ENCODE data around the gene JTB. TPM values are rescaled to one million over a fixed set of nuclear protein-coding genes. Genes with fewer than 3 reads are reported as not detected.

The JTB gene
- total and polyA plus RNA-seq, 2 experiments from 2014 or later, result 183 to 242 TPM

GRCh38 chr1:153944827-153945117 is 32.7 kb downstream of the JTB start:
- no peaks in the 10 kb centered on the region for H4K20me1 ChIP-seq (ENCODE audit: insufficient read depth)
- 72 to 75% methylated on average over 3 of the region's 3 CpGs for WGBS, 2 experiments (ENCODE audit: low coverage in 1 of 2, low lambda C conversion rate in 2 of 2, missing lambda C conversion rate in 2 of 2)
- H3K9ac ChIP-seq, result peak overlapping the region; percentile 90; the same call in 1 of the 2 replicates
- peak overlapping the region; percentile 90 for H3K4me3 ChIP-seq
- no peaks in the 10 kb centered on the region for H3K9me2 ChIP-seq (ENCODE audit: insufficient read depth)
- H3K9me3 ChIP-seq (ENCODE audit: low read depth), result no peaks in the 10 kb centered on the region
- no peak for DNase-seq
- TF ChIP-seq EZH2 (IDR thresholded peaks at IDR 0.05; ENCODE audit: insufficient read depth, poor library complexity, severe bottlenecking) (no peak), EZH2phosphoT487 (IDR thresholded peaks at IDR 0.05; ENCODE audit: insufficient read depth, low read depth) (no peak)
- H3K36me3 ChIP-seq (ENCODE audit: low read depth), result peaks cover under 1% of the 10 kb centered on the region; the same call in 1 of the 2 replicates
- in situ Hi-C loops (cut with MboI), result no loop called here
- H2AFZ ChIP-seq, result no peak overlapping the region
- 0 out of 2 replicates have a peak overlapping the region, but pooled peaks have one; percentile 77 for H3K27ac ChIP-seq
- 0 out of 2 replicates have a peak, but pooled peaks cover 6% of the 10 kb centered on the region for H3F3A ChIP-seq (ENCODE audit: insufficient read depth)
- H3K4me1 ChIP-seq (ENCODE audit: insufficient read depth), result peaks cover 3% of the 10 kb centered on the region; the same call in 1 of the 2 replicates
- H3K4me2 ChIP-seq (ENCODE audit: unreplicated experiment), result peak overlapping the region; percentile 88
- H3K27me3 ChIP-seq (replicated peaks; ENCODE audit: insufficient read depth), result no peaks in the 10 kb centered on the region
- peaks cover 23% of the 10 kb centered on the region for H3K79me2 ChIP-seq (ENCODE audit: insufficient read depth)

DNA sequence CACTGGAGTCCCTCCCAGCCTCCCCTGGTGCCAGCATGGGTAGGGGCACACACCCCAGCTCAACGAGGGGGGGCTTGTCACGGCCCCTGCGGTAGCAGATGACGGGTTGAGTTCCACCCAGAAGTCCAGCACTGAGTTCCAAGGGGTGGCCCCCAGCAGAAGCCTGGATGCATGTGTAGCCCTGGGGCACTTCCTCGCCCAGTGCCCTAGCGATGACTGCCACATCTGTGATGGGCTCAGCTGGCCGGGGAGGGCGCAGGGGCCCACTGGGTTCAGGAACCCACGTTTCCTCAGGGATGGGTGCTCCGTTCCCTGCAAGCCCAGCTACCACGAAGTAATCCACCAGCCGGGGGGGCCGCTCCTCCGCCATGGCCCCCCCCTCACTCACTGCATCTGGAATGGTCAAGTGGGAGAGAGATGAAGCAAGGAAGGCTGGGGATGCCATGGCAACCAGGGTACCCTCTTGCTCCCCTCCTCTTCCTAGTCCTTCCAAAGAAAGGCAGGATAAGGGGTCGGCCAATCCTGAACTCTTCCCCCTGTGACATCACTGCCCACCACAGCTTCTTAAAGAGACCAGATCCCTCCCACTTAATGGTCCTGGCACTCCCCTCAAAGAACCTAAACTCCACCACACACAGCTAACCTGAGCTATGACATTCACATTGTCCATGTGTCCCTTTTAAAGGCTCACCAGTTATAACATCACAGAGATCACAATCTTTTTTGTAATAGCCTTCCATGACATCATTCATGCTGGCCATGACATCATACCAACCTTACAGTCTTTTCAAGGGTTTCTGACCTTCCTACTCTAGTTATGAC is 33.3 kb downstream of the JTB start:
- H3K4me2 ChIP-seq (ENCODE audit: unreplicated experiment), result no peak overlapping the region
- peaks cover 3% of the 10 kb centered on the region; the same call in 1 of the 2 replicates for H3K4me1 ChIP-seq (ENCODE audit: insufficient read depth)
- H3F3A ChIP-seq (ENCODE audit: insufficient read depth), result 0 out of 2 replicates have a peak, but pooled peaks cover 6% of the 10 kb centered on the region
- H3K27me3 ChIP-seq (replicated peaks; ENCODE audit: insufficient read depth), result no peaks in the 10 kb centered on the region
- 84 to 87% methylated on average over 15 of the region's 15 CpGs for WGBS, 2 experiments (ENCODE audit: low coverage in 1 of 2, low lambda C conversion rate in 2 of 2, missing lambda C conversion rate in 2 of 2)
- no peak overlapping the region for H3K27ac ChIP-seq
- DNase-seq, result peak; percentile 32
- H3K9me2 ChIP-seq (ENCODE audit: insufficient read depth), result no peaks in the 10 kb centered on the region
- H2AFZ ChIP-seq, result no peak overlapping the region
- in situ Hi-C loops (cut with MboI), result no loop called here
- H3K9me3 ChIP-seq (ENCODE audit: low read depth), result no peaks in the 10 kb centered on the region
- no peak overlapping the region for H3K4me3 ChIP-seq
- no peak overlapping the region for H3K9ac ChIP-seq
- TF ChIP-seq EZH2 (IDR thresholded peaks at IDR 0.05; ENCODE audit: insufficient read depth, poor library complexity, severe bottlenecking) (no peak), EZH2phosphoT487 (IDR thresholded peaks at IDR 0.05; ENCODE audit: insufficient read depth, low read depth) (no peak)
- no peaks in the 10 kb centered on the region for H4K20me1 ChIP-seq (ENCODE audit: insufficient read depth)
- no peaks in the 10 kb centered on the region for H3K36me3 ChIP-seq (ENCODE audit: low read depth)
- H3K79me2 ChIP-seq (ENCODE audit: insufficient read depth), result peaks cover 22% of the 10 kb centered on the region

GRCh38 chr1:153942766-153943549 is 34.5 kb downstream of the JTB start:
- Histone ChIP-seq H3K9ac (no peak overlapping the region), H4K20me1 (ENCODE audit: insufficient read depth) (no peaks in the 10 kb centered on the region), H3F3A (ENCODE audit: insufficient read depth) (0 out of 2 replicates have a peak, but pooled peaks cover 3% of the 10 kb centered on the region), H3K27ac (no peak overlapping the region), H2AFZ (no peak overlapping the region), H3K9me3 (ENCODE audit: low read depth) (no peaks in the 10 kb centered on the region), H3K79me2 (ENCODE audit: insufficient read depth) (peaks cover 22% of the 10 kb centered on the region), H3K4me1 (ENCODE audit: insufficient read depth) (peaks cover 3% of the 10 kb centered on the region; the same call in 1 of the 2 replicates), H3K4me3 (no peak overlapping the region), H3K27me3 (replicated peaks; ENCODE audit: insufficient read depth) (no peaks in the 10 kb centered on the region), H3K36me3 (ENCODE audit: low read depth) (no peaks in the 10 kb centered on the region), H3K9me2 (ENCODE audit: insufficient read depth) (no peaks in the 10 kb centered on the region), H3K4me2 (ENCODE audit: unreplicated experiment) (no peak overlapping the region)
- DNase-seq, result no peak
- WGBS, 2 experiments (ENCODE audit: low coverage in 1 of 2, low lambda C conversion rate in 2 of 2, missing lambda C conversion rate in 2 of 2), result 93 to 96% methylated on average over 11 of the region's 11 CpGs
- in situ Hi-C loops (cut with MboI), result no loop called here
- TF ChIP-seq EZH2phosphoT487 (IDR thresholded peaks at IDR 0.05; ENCODE audit: insufficient read depth, low read depth) (no peak), EZH2 (IDR thresholded peaks at IDR 0.05; ENCODE audit: insufficient read depth, poor library complexity, severe bottlenecking) (no peak)

All from GM23248 (cell line).